PC-3 (cell line): Measurements from ENCODE around the gene CAB39L.

Source experiments
- CTCF ChIP-seq: fragments of 300-600 bp; sonication (generic); conservative IDR thresholded peaks from 2 replicates; pipeline ENCODE4 v1.5.1; 2017; ENCODE audit warnings: antibody characterized with exemption, low read depth, mild to moderate bottlenecking, low read length
- EZH2 ChIP-seq: fragments of 300-600 bp; sonication (generic); IDR thresholded peaks from one replicate; pipeline ENCODE4 v1.6.1; 2017; ENCODE audit warnings: antibody characterized with exemption, mild to moderate bottlenecking, low read length; ENCODE audit not compliant: unreplicated experiment
- EZH2phosphoT487 ChIP-seq: fragments of 300-600 bp; sonication (generic); IDR thresholded peaks from 2 replicates; pipeline ENCODE4 v1.6.1; 2018; ENCODE audit warnings: mild to moderate bottlenecking, antibody characterized with exemption, low read length, borderline replicate concordance

DNA sequence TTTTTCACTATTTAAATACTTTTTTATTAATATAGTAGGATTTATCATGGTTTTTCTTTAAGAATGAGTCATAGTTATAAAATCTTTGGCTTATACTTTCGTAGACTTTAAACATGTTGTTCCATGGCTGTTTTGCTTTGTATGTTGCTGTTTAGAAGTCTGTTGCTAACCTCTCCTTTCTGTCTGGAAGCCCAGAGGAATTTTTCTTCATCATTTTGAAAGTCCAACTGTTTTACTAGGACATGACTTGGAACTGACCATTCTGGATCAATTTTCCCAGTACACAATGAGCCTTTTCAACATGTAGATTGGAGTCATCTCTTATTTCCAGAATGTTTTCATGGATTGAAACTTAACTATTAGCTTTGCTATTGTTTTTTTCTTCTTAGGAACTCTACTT lies 7.9 kb downstream of the CAB39L start:
- TF ChIP-seq CTCF = no peak
- no peak for TF ChIP-seq EZH2phosphoT487
- TF ChIP-seq EZH2 = no peak
